ENCODE data around the gene MTUS2. TPM values are rescaled to one million over a fixed set of nuclear protein-coding genes. Genes with fewer than 3 reads are reported as not detected.
A peak's percentile ranks its signal among the peaks of the same experiment; 100 is the strongest.

The MTUS2 gene
- polyA plus RNA-seq, 2 of the 4 experiments (the other 2 are of a cell fraction), result not detected

DNA sequence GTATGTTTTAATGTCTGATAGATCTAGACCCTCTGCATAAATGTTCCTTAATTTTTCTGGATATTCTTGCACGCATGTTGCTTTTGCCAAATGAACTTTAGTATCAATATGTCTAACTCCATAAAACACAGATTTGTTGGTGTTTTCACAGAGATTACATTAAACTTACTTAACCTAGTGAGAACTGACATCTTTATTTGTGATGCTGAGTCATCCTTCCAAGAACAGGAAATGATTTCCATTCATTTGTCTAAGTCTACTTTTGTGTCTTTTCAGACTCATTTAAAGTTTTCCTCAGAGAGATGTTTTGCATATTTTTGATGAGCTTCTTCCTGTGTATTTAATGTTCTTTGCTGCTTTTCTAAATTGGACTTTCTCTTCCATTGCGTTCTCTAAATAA is 591.3 kb downstream of the MTUS2 start:
- Histone ChIP-seq H3K27ac (no peak overlapping the region), H3K9me3 (no peaks in the 10 kb centered on the region), H3K4me2 (no peak overlapping the region), H3K4me3 (no peak overlapping the region), H3K4me1 (no peaks in the 10 kb centered on the region)
- TF ChIP-seq MAFK (IDR thresholded peaks at IDR 0.05; ENCODE audit: partially characterized antibody), result peak; percentile 43
- no peak for TF ChIP-seq ZSCAN20 (CRISPR knock-in tag; IDR thresholded peaks at IDR 0.05)
- no peak for DNase-seq (ENCODE audit: low read depth in 1 of 2, low spot score in 1 of 2)
- no peak for FAIRE-seq
- POLR2A ChIA-PET, result no interaction called here
- ATAC-seq, result no peak
- CTCF ChIA-PET, result no interaction called here
- WGBS (ENCODE audit: missing lambda C conversion rate), result 44% methylated on average over 2 of the region's 2 CpGs

DNA sequence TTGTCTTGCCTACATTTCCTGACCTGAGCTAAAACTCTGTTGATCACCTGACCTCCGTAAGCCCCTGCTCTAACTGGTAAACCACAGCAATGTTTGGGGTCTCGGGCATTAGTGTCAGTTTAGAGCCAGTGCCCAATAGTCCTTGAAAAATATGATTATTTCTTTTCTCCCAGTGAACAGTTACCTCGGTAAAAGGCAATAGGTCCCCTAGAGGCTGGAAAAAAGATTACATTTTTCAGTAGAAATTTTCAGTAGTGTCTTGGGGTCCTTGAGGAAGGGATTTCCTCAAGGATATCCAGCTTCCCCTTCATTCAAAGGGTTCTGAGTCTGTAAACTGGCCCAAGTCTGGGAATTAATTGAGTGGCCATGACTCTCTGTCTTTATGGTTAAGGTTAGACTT is 597.9 kb downstream of the MTUS2 start:
- CTCF ChIA-PET, result no interaction called here
- H3K4me2 ChIP-seq, result no peak overlapping the region
- DNase-seq (ENCODE audit: low read depth in 1 of 2, low spot score in 1 of 2) (no peak), ATAC-seq (no peak), FAIRE-seq (no peak)
- no peaks in the 10 kb centered on the region for H3K9me3 ChIP-seq
- no peak overlapping the region for H3K4me3 ChIP-seq
- WGBS (ENCODE audit: missing lambda C conversion rate), result 7% methylated on average over 3 of the region's 3 CpGs
- H3K27ac ChIP-seq, result no peak overlapping the region
- H3K4me1 ChIP-seq, result no peaks in the 10 kb centered on the region
- POLR2A ChIA-PET, result no interaction called here
- TF ChIP-seq CBX2 (IDR thresholded peaks at IDR 0.05; ENCODE audit: borderline replicate concordance, low read depth) (no peak), MAZ (IDR thresholded peaks at IDR 0.05; ENCODE audit: borderline replicate concordance, low read depth, low read length) (no peak), GATA3 (IDR thresholded peaks at IDR 0.05; ENCODE audit: borderline replicate concordance) (no peak)

DNA sequence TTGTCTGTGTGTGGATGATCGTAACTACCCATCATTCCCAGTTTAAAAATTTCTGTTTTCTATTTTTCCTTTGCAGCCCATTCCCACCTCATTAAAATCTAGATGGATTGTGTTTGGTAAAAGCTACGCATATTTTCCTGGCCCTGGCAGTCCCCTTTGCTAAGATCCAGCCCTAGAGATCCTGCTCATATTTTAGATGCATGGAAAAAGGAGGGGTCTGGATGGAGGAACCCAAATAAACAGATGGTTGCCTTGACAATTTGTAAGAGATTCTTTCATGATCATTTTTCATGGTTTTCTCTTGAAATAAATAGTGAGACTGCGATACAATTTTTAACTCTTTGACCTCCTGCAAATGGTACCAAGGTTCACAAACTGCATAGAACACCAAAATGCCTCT is 601.0 kb downstream of the MTUS2 start:
- Histone ChIP-seq H3K4me1 (no peaks in the 10 kb centered on the region), H3K4me2 (no peak overlapping the region), H3K9me3 (no peaks in the 10 kb centered on the region), H3K27ac (no peak overlapping the region), H3K4me3 (no peak overlapping the region)
- DNase-seq (ENCODE audit: low read depth in 1 of 2, low spot score in 1 of 2) (no peak), FAIRE-seq (no peak), ATAC-seq (no peak)
- POLR2A ChIA-PET, result no interaction called here
- TF ChIP-seq KDM5A (IDR thresholded peaks at IDR 0.05), result no peak
- no peak for TF ChIP-seq FOXS1 (CRISPR knock-in tag; IDR thresholded peaks at IDR 0.05)
- no peak for TF ChIP-seq RFX5 (IDR thresholded peaks at IDR 0.05)
- TF ChIP-seq, protein P1, sequence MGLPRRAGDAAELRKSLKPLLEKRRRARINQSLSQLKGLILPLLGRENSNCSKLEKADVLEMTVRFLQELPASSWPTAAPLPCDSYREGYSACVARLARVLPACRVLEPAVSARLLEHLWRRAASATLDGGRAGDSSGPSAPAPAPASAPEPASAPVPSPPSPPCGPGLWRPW (IDR thresholded peaks at IDR 0.05), result no peak
- no peak for TF ChIP-seq BHLHE40 (IDR thresholded peaks at IDR 0.05; ENCODE audit: low read depth, low read length)
- TF ChIP-seq ZFP36 (IDR thresholded peaks at IDR 0.05; ENCODE audit: borderline replicate concordance, partially characterized antibody), result no peak
- TF ChIP-seq RARB (CRISPR knock-in tag; IDR thresholded peaks at IDR 0.05), result no peak
- no peak for TF ChIP-seq RAD21 (conservative IDR thresholded peaks at IDR 0.05 in 1 of 2, IDR thresholded peaks at IDR 0.05 in 1 of 2)
- TF ChIP-seq CEBPB (IDR thresholded peaks at IDR 0.05), result no peak
- TF ChIP-seq TFCP2L1 (CRISPR knock-in tag; IDR thresholded peaks at IDR 0.05), result no peak
- TF ChIP-seq, protein P2, sequence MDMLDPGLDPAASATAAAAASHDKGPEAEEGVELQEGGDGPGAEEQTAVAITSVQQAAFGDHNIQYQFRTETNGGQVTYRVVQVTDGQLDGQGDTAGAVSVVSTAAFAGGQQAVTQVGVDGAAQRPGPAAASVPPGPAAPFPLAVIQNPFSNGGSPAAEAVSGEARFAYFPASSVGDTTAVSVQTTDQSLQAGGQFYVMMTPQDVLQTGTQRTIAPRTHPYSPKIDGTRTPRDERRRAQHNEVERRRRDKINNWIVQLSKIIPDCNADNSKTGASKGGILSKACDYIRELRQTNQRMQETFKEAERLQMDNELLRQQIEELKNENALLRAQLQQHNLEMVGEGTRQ (IDR thresholded peaks at IDR 0.05), result no peak
- TF ChIP-seq NFE2L2 (conservative IDR thresholded peaks at IDR 0.05; ENCODE audit: low read length), result no peak
- no peak for TF ChIP-seq RCOR1 (IDR thresholded peaks at IDR 0.05; ENCODE audit: low read depth, low read length)
- TF ChIP-seq POLR2AphosphoS2 (conservative IDR thresholded peaks at IDR 0.05; ENCODE audit: low read length), result no peak
- no peak for TF ChIP-seq EP300 (IDR thresholded peaks at IDR 0.05)
- TF ChIP-seq, protein P3, sequence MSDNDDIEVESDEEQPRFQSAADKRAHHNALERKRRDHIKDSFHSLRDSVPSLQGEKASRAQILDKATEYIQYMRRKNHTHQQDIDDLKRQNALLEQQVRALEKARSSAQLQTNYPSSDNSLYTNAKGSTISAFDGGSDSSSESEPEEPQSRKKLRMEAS (IDR thresholded peaks at IDR 0.05), result no peak
- TF ChIP-seq, protein P4, sequence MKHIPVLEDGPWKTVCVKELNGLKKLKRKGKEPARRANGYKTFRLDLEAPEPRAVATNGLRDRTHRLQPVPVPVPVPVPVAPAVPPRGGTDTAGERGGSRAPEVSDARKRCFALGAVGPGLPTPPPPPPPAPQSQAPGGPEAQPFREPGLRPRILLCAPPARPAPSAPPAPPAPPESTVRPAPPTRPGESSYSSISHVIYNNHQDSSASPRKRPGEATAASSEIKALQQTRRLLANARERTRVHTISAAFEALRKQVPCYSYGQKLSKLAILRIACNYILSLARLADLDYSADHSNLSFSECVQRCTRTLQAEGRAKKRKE (CRISPR knock-in tag; IDR thresholded peaks at IDR 0.05; ENCODE audit: low read depth), result no peak
- no peak for TF ChIP-seq ZSCAN20 (CRISPR knock-in tag; IDR thresholded peaks at IDR 0.05)
- 25% methylated on average over 3 of the region's 3 CpGs for WGBS (ENCODE audit: missing lambda C conversion rate)
- CTCF ChIA-PET, result no interaction called here
